Keratinocyte (primary cell): ENCODE measurements around the gene RPP14. TPM values are rescaled to one million over a fixed set of nuclear protein-coding genes. Genes with fewer than 3 reads are reported as not detected.

Source experiments
- DNase-seq: peaks from one replicate; pipeline ENCODE4 v3.0.0-alpha.2; 2011; ENCODE audit warnings: low read depth, missing footprints, low spot score
- FAIRE-seq: peaks from 2 replicates; lab custom pipeline; 2011; peaks lifted over from hg19 to GRCh38; lab: Jason Lieb, UNC
- H2AFZ ChIP-seq: 2 replicates; pipeline ENCODE4 v1.6.0; 2012; ENCODE audit warnings: low read length, control low read depth, inconsistent platforms; ENCODE audit not compliant: control insufficient read depth
- H3K27ac ChIP-seq: 2 replicates; pipeline ENCODE4 v1.5.1; 2011; ENCODE audit warnings: low read length; ENCODE audit not compliant: control insufficient read depth, insufficient read depth
- H3K27me3 ChIP-seq: 3 replicates; pipeline ENCODE4 v1.6.0; 2011; ENCODE audit warnings: low read length; ENCODE audit not compliant: control insufficient read depth, insufficient read depth; ENCODE audit errors: extremely low read depth
- H3K36me3 ChIP-seq, 2 experiments: 2 replicates in 1 of 2; 3 replicates in 1 of 2; pipeline ENCODE4 v1.5.1; 2011; ENCODE audit warnings: low read length in 2 of 2, mild to moderate bottlenecking in 1 of 2; ENCODE audit not compliant: control insufficient read depth in 2 of 2, insufficient read depth in 2 of 2; ENCODE audit errors: extremely low read depth in 1 of 2
- H3K4me1 ChIP-seq: 3 replicates; pipeline ENCODE4 v1.5.1; 2011; ENCODE audit warnings: low read length; ENCODE audit not compliant: control insufficient read depth, insufficient read depth; ENCODE audit errors: extremely low read depth
- H3K4me2 ChIP-seq: 3 replicates; pipeline ENCODE4 v1.6.0; 2011; ENCODE audit warnings: low read depth, low read length; ENCODE audit not compliant: control insufficient read depth, insufficient read depth; ENCODE audit errors: extremely low read depth
- H3K4me3 ChIP-seq, 3 experiments: fragments of 200-600 bp in 1 of 3; sonication (generic) in 1 of 3; 2 replicates in 2 of 3; 3 replicates in 1 of 3; pipeline ENCODE4 v1.5.1; 2011 to 2016; ENCODE audit warnings: low read length in 3 of 3, mild to moderate bottlenecking in 3 of 3, control low read depth in 2 of 3, inconsistent platforms in 1 of 3, low read depth in 1 of 3, mixed read lengths in 1 of 3, mixed run types in 1 of 3, moderate library complexity in 1 of 3; ENCODE audit not compliant: control insufficient read depth in 2 of 3, insufficient read depth in 2 of 3; ENCODE audit errors: extremely low read depth in 1 of 3
- H3K79me2 ChIP-seq: 2 replicates; pipeline ENCODE4 v1.6.0; 2012; ENCODE audit warnings: low read length; ENCODE audit not compliant: control insufficient read depth, insufficient read depth
- H3K9ac ChIP-seq: 3 replicates; pipeline ENCODE4 v1.6.0; 2011; ENCODE audit warnings: low read length; ENCODE audit not compliant: control insufficient read depth, insufficient read depth; ENCODE audit errors: extremely low read depth
- H3K9me1 ChIP-seq: 3 replicates; pipeline ENCODE4 v1.6.0; 2011; ENCODE audit warnings: low read length; ENCODE audit not compliant: control insufficient read depth, insufficient read depth; ENCODE audit errors: extremely low read depth
- H3K9me3 ChIP-seq: 2 replicates; pipeline ENCODE4 v1.5.1; 2012; ENCODE audit warnings: low read depth, low read length; ENCODE audit not compliant: control insufficient read depth
- H4K20me1 ChIP-seq: 3 replicates; pipeline ENCODE4 v1.6.0; 2011; ENCODE audit warnings: low read length; ENCODE audit not compliant: control insufficient read depth, insufficient read depth; ENCODE audit errors: extremely low read depth
- EZH2 ChIP-seq: IDR thresholded peaks from one replicate; pipeline ENCODE4 v1.6.1; 2012; ENCODE audit warnings: inconsistent platforms, mild to moderate bottlenecking, low read length, moderate library complexity
- dilution Hi-C: fragments of 300-500 bp; cut with MboI; formaldehyde crosslinking; loops from one replicate; pipeline ENCODE4 v1.7.0; 2020; ENCODE audit warnings: low sequenced_read_pairs; ENCODE audit not compliant: extremely low pct_ligation_motif_present
- polyA plus RNA-seq, 5 experiments: library from polyadenylated mRNA; depleted of rRNA in 3 of 5; stranded (reverse) in 3 of 5; stranded (forward) in 1 of 5; unstranded in 1 of 5; fragments of >200 nt; gene quantifications; 1 replicate in 1 of 5; 2 replicates in 3 of 5; 3 replicates in 1 of 5; pipeline versions ENCODE4 v1.2.1 to v1.2.3, GENCODE V29; 2011 to 2012; ENCODE audit warnings: missing spikeins in 2 of 5, low read depth in 1 of 5, low replicate concordance in 1 of 5
- TF ChIP-seq, protein P1 (sequence below), 3 experiments: IDR thresholded peaks in 1 of 3; conservative IDR thresholded peaks in 1 of 3; optimal IDR thresholded peaks in 1 of 3; 2 replicates in 2 of 3; 3 replicates in 1 of 3; pipeline versions ENCODE3 to v1.5.1; 2011; ENCODE audit warnings: low read length in 3 of 3, mild to moderate bottlenecking in 3 of 3, moderate library complexity in 2 of 3, control low read depth in 1 of 3, inconsistent platforms in 1 of 3; ENCODE audit not compliant: insufficient read depth in 2 of 3; ENCODE audit errors: extremely low read depth in 1 of 3

The RPP14 gene
- polyA plus RNA-seq, 1 donor (not counting 4 experiments of a cell fraction or from before 2014, with no cell fraction given): 24.6 TPM

DNA sequence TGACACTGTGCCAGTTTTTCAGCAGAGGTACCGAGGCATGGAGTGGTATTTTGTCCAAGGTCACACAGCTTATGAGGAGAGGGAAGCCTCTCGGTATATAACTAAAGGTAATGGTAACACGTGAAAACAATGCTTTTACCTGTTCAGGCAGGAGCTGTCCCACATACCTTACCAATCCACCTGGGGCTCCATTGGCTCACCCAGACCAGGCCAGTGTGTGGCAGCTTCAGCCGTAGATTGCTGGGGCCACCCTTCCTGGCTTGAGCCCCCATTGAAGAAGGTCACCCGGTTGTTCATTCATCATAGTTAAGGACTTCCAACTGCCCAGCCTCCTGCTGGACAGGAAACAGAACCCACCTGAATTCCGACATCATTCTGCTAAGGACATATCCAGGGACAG is 9.2 kb upstream of the RPP14 start:
- Histone ChIP-seq H3K27me3 (no peaks in the 10 kb centered on the region), H2AFZ (no peak overlapping the region), H3K36me3 (peaks cover 0 to 3% of the 10 kb centered on the region in 2 experiments), H3K79me2 (no peaks in the 10 kb centered on the region), H3K9me1 (no peaks in the 10 kb centered on the region), H3K27ac (no peak overlapping the region), H3K9me3 (no peaks in the 10 kb centered on the region), H3K4me1 (peaks cover 10% of the 10 kb centered on the region), H3K9ac (no peak overlapping the region), H3K4me3 (no peak overlapping the region), H4K20me1 (no peaks in the 10 kb centered on the region), H3K4me2 (peak overlapping the region; percentile 20)
- TF ChIP-seq, protein P1, sequence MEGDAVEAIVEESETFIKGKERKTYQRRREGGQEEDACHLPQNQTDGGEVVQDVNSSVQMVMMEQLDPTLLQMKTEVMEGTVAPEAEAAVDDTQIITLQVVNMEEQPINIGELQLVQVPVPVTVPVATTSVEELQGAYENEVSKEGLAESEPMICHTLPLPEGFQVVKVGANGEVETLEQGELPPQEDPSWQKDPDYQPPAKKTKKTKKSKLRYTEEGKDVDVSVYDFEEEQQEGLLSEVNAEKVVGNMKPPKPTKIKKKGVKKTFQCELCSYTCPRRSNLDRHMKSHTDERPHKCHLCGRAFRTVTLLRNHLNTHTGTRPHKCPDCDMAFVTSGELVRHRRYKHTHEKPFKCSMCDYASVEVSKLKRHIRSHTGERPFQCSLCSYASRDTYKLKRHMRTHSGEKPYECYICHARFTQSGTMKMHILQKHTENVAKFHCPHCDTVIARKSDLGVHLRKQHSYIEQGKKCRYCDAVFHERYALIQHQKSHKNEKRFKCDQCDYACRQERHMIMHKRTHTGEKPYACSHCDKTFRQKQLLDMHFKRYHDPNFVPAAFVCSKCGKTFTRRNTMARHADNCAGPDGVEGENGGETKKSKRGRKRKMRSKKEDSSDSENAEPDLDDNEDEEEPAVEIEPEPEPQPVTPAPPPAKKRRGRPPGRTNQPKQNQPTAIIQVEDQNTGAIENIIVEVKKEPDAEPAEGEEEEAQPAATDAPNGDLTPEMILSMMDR (optimal IDR thresholded peaks at IDR 0.05 in 1 of 3, IDR thresholded peaks at IDR 0.05 in 1 of 3, conservative IDR thresholded peaks at IDR 0.05 in 1 of 3; ENCODE audit: extremely low read depth in 1 of 3, insufficient read depth in 2 of 3, low read length in 3 of 3): no peak
- no peak for TF ChIP-seq EZH2
- FAIRE-seq (peak; percentile 17), DNase-seq (no peak)
- dilution Hi-C loops: no loop called here

DNA sequence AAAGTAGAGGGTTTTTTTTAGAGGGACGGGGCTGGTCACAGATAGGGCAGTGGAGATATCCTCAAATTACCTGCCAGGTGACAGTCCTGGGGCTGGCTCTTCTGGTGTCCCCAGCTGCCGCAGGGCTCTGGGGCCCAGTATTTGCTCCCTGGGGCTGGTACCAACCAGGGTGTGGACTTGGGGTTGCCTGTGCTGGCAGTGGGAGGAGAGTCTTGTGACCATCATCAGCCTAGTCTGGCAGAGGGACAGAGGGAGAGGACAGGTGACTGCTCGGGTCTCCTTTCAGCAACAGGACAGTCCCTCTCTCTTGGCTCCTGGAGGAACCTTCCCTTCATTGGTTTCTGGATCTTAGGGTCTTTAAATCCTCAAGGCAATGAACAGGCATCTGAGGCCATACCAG is 7.9 kb upstream of the RPP14 start:
- DNase-seq (no peak), FAIRE-seq (no peak)
- H3K4me2 ChIP-seq: no peak overlapping the region
- H3K4me3 ChIP-seq: no peak overlapping the region
- no peak overlapping the region for H3K9ac ChIP-seq
- H3K27me3 ChIP-seq: no peaks in the 10 kb centered on the region
- peaks cover 0 to 3% of the 10 kb centered on the region in 2 experiments for H3K36me3 ChIP-seq
- H3K9me1 ChIP-seq: no peaks in the 10 kb centered on the region
- H3K79me2 ChIP-seq: no peaks in the 10 kb centered on the region
- no peaks in the 10 kb centered on the region for H4K20me1 ChIP-seq
- peaks cover 10% of the 10 kb centered on the region for H3K4me1 ChIP-seq
- H2AFZ ChIP-seq: no peak overlapping the region
- no peaks in the 10 kb centered on the region for H3K9me3 ChIP-seq
- no peak overlapping the region for H3K27ac ChIP-seq
- dilution Hi-C loops: no loop called here
- TF ChIP-seq, protein P1 (optimal IDR thresholded peaks at IDR 0.05 in 1 of 3, IDR thresholded peaks at IDR 0.05 in 1 of 3, conservative IDR thresholded peaks at IDR 0.05 in 1 of 3; ENCODE audit: extremely low read depth in 1 of 3, insufficient read depth in 2 of 3, low read length in 3 of 3): no peak
- no peak for TF ChIP-seq EZH2
